ENCODE results near the gene MYO7B.

Gene MYO7B

GRCh38 chr2:127674241-127675209 lies 139.0 kb downstream of the MYO7B start:
- H3F3A ChIP-seq (ENCODE audit: insufficient read depth, low read length): no peaks in the 10 kb centered on the region
- TF ChIP-seq CTCF (IDR thresholded peaks at IDR 0.05; ENCODE audit: low read length) (no peak), EZH2 (IDR thresholded peaks at IDR 0.05; ENCODE audit: borderline replicate concordance, low read length) (no peak)
- no peak overlapping the region for H3K9ac ChIP-seq (ENCODE audit: low read length)
- no peaks in the 10 kb centered on the region for H3K9me2 ChIP-seq (ENCODE audit: low read depth, low read length)
- H3K36me3 ChIP-seq (ENCODE audit: insufficient read depth, low read length): no peaks in the 10 kb centered on the region
- H3K4me3 ChIP-seq (ENCODE audit: low read depth, low read length, poor library complexity, severe bottlenecking): no peak overlapping the region
- no peaks in the 10 kb centered on the region for H3K79me2 ChIP-seq (ENCODE audit: insufficient read depth, low read length)
- H3K27me3 ChIP-seq (ENCODE audit: insufficient read depth, low read length): peaks cover 20% of the 10 kb centered on the region; the same call in 1 of the 2 replicates
- no peaks in the 10 kb centered on the region for H4K20me1 ChIP-seq (ENCODE audit: insufficient read depth, low read length)
- no peak overlapping the region for H3K27ac ChIP-seq (ENCODE audit: low read depth, low read length, poor library complexity, severe bottlenecking)
- H3K4me2 ChIP-seq (ENCODE audit: low read length): no peak overlapping the region
- no peaks in the 10 kb centered on the region for H3K9me3 ChIP-seq (ENCODE audit: low read length)
- H2AFZ ChIP-seq (ENCODE audit: low read length): no peak overlapping the region
- no peaks in the 10 kb centered on the region for H3K4me1 ChIP-seq (ENCODE audit: insufficient read depth, low read length, severe bottlenecking)

- no peaks in the 10 kb centered on the region for H3K9me3 ChIP-seq (ENCODE audit: low read length)
- H3K9ac ChIP-seq (ENCODE audit: low read length): no peak within 1 kb of the TSS
- no peak within 1 kb of the TSS for H2AFZ ChIP-seq (ENCODE audit: low read length)
- H3K36me3 ChIP-seq (ENCODE audit: insufficient read depth, low read length): no peaks in the 10 kb centered on the region
- H3K4me1 ChIP-seq (ENCODE audit: insufficient read depth, low read length, severe bottlenecking): no peaks in the 10 kb centered on the region
- H3K4me3 ChIP-seq (ENCODE audit: low read depth, low read length, poor library complexity, severe bottlenecking): no peak within 1 kb of the TSS
- H3K9me2 ChIP-seq (ENCODE audit: low read depth, low read length): no peaks in the 10 kb centered on the region
- H4K20me1 ChIP-seq (ENCODE audit: insufficient read depth, low read length): no peaks in the 10 kb centered on the region
- no peak for TF ChIP-seq CTCF (IDR thresholded peaks at IDR 0.05; ENCODE audit: low read length)
- TF ChIP-seq EZH2 (IDR thresholded peaks at IDR 0.05; ENCODE audit: borderline replicate concordance, low read length): no peak
- no peaks in the 10 kb centered on the region for H3F3A ChIP-seq (ENCODE audit: insufficient read depth, low read length)
- H3K27me3 ChIP-seq (ENCODE audit: insufficient read depth, low read length): peaks cover 12% of the 10 kb centered on the region; the same call in 1 of the 2 replicates
- H3K4me2 ChIP-seq (ENCODE audit: low read length): no peak within 1 kb of the TSS
- H3K79me2 ChIP-seq (ENCODE audit: insufficient read depth, low read length): no peaks in the 10 kb centered on the region
- H3K27ac ChIP-seq (ENCODE audit: low read depth, low read length, poor library complexity, severe bottlenecking): no peak within 1 kb of the TSS
Observed at GRCh38 chr2:127675331-127676261, 140.1 kb downstream of the MYO7B start, which contains the start of gene LIMS2. Gene LIMS2 (minus strand): TSS chr2:127675530. CDS start chr2:127675024, 506 bp downstream.

GRCh38 chr2:127676906-127677305 lies 141.4 kb downstream of the MYO7B start:
- Histone ChIP-seq H3F3A (ENCODE audit: insufficient read depth, low read length) (no peaks in the 10 kb centered on the region), H3K9ac (ENCODE audit: low read length) (no peak overlapping the region), H3K36me3 (ENCODE audit: insufficient read depth, low read length) (no peaks in the 10 kb centered on the region), H3K4me3 (ENCODE audit: low read depth, low read length, poor library complexity, severe bottlenecking) (no peak overlapping the region), H3K27ac (ENCODE audit: low read depth, low read length, poor library complexity, severe bottlenecking) (no peak overlapping the region), H2AFZ (ENCODE audit: low read length) (no peak overlapping the region), H4K20me1 (ENCODE audit: insufficient read depth, low read length) (no peaks in the 10 kb centered on the region), H3K79me2 (ENCODE audit: insufficient read depth, low read length) (no peaks in the 10 kb centered on the region), H3K4me2 (ENCODE audit: low read length) (no peak overlapping the region), H3K9me3 (ENCODE audit: low read length) (no peaks in the 10 kb centered on the region), H3K4me1 (ENCODE audit: insufficient read depth, low read length, severe bottlenecking) (no peaks in the 10 kb centered on the region), H3K27me3 (ENCODE audit: insufficient read depth, low read length) (peaks cover 15% of the 10 kb centered on the region; the same call in 1 of the 2 replicates), H3K9me2 (ENCODE audit: low read depth, low read length) (no peaks in the 10 kb centered on the region)
- TF ChIP-seq CTCF (IDR thresholded peaks at IDR 0.05; ENCODE audit: low read length) (no peak), EZH2 (IDR thresholded peaks at IDR 0.05; ENCODE audit: borderline replicate concordance, low read length) (no peak)

All from OCI-LY1 (cell line).